Activated CD4-positive, alpha-beta T cell treated with anti-CD3 and anti-CD28 coated beads for 36 hours (primary cell): Measurements from ENCODE around the gene RNF5. TPM values are rescaled to one million over a fixed set of nuclear protein-coding genes. Genes with fewer than 3 reads are reported as not detected.
"Not testable (repeated sequence)": the region's sequence is repeated elsewhere in the genome, so short reads cannot be mapped to it uniquely, and the experiment has no call there.

Source experiments
- ATAC-seq: fragments of 200-7000 bp; cut with Tn5 transposase; one replicate; pipeline ENCODE4 v1.10.0; 2021; ENCODE audit warnings: mild to moderate bottlenecking, moderate library complexity
- CTCF ChIA-PET: fragments of 350-600 bp; sonication (Branson Sonifier 250); formaldehyde crosslinking; loops from one replicate; lab custom pipeline; 2021; ENCODE audit warnings: antibody characterized with exemption; lab: Charles Lee
- POLR2A ChIA-PET: fragments of 350-600 bp; sonication (Branson Sonifier 250); formaldehyde crosslinking; loops from one replicate; lab custom pipeline; 2021; ENCODE audit warnings: antibody characterized with exemption, inconsistent platforms; lab: Charles Lee
- DNase-seq: peaks from one replicate; pipeline ENCODE4 v3.0.0-alpha.2; 2020
- H3K27ac Mint-ChIP-seq: one replicate; pipeline ENCODE4 v1.8.0; 2021; ENCODE audit warnings: mixed read lengths
- H3K27me3 Mint-ChIP-seq: one replicate; pipeline ENCODE4 v1.8.0; 2021; ENCODE audit warnings: mixed read lengths
- H3K36me3 Mint-ChIP-seq: one replicate; pipeline ENCODE4 v1.8.0; 2021; ENCODE audit warnings: low read depth, mixed read lengths
- H3K4me1 Mint-ChIP-seq: one replicate; pipeline ENCODE4 v1.8.0; 2021; ENCODE audit warnings: mixed read lengths
- H3K4me3 Mint-ChIP-seq: one replicate; pipeline ENCODE4 v1.8.0; 2021; ENCODE audit warnings: mild to moderate bottlenecking, moderate library complexity, mixed read lengths
- H3K9me3 Mint-ChIP-seq: one replicate; pipeline ENCODE4 v1.8.0; 2021; ENCODE audit warnings: low read depth, mixed read lengths
- intact Hi-C, 2 experiments: fragments of 100-400 bp; cut with DNase I in 1 of 2; cut with micrococcal nuclease in 1 of 2; formaldehyde crosslinking; loops; one replicate each; pipeline versions ENCODE4 v1.14.2 to v1.15.1; 2022 to 2024; cut with DNase I, micrococcal nuclease
- total RNA-seq, 2 experiments: library from RNA; stranded (reverse); gene quantifications; one replicate each; pipeline ENCODE4 v1.2.3, GENCODE V29; 2021

RNF5 gene
- total RNA-seq, 2 experiments from 2014 or later: 51.7 to 65.6 TPM

- Mint-ChIP-seq H3K9me3 (no peaks in the 10 kb centered on the region), H3K27me3 (no peaks in the 10 kb centered on the region), H3K4me3 (no peak overlapping the region), H3K27ac (no peak overlapping the region), H3K4me1 (peaks cover 24% of the 10 kb centered on the region), H3K36me3 (no peaks in the 10 kb centered on the region)
- intact Hi-C loops: loop anchor here (5.0 to 10.0 kb wide), 8 partner anchors 224 to 1216 kb away; partner anchors contain the start of genes BAG6 (in 1 of the 2), CLIC1 (in 1 of the 2), CUTA (in 1 of the 2) and DDX39B (in 1 of the 2)
- DNase-seq (no peak), ATAC-seq (no peak)
- POLR2A ChIA-PET: no interaction called here
- CTCF ChIA-PET: interaction anchor here (0.6 to 0.7 kb wide), 2 partner anchors 79 to 831 kb away, joined by 3 to 4 read pairs; no protein-coding TSS in a partner anchor
Measured at GRCh38 chr6:32198345-32198696, 20.1 kb downstream of the RNF5 start.

- no peak for ATAC-seq
Measured at GRCh38 chr6:32198866-32199265, 20.7 kb downstream of the RNF5 start.

DNA sequence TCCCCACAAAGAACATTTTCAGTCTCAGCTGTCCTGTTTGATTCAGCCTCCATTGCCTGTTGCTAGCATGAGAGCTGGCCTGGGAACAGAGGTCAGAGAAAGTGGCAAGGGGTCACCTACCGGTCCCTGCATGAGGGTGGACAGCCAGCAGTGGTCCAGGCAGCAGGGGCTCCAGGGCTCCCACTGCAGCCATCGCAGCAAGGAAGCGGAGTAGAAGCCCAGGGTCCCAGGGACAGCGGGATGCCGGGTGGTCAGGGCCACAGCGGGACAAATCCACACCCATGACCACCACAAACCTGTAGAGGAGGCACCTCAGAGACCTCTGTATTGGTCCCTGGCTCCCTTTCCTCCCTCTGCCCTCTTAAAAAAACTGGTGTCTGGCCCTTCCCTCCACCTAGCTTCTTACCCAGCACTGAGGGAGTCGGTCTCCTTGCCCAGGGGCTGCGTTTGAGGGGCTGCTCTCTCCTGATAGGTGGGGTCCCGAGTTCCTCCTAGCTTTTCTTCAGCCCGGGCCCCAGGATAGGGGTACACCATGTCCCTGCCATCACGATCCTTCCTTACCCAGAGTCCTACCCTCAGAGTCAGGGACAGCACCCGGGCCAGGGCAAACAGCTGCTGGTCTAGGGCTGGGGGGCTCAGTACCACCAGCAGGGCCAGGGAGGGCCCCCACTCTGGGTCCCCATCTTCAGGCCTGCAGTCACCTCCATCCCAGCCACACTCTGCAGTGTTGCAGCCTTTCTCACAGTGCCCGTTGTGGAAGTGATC is 22.7 kb downstream of the RNF5 start:
- Mint-ChIP-seq H3K27ac (peak overlapping the region; percentile 47), H3K9me3 (no peaks in the 10 kb centered on the region), H3K4me3 (no peak overlapping the region), H3K27me3 (no peaks in the 10 kb centered on the region), H3K4me1 (peaks cover 5% of the 10 kb centered on the region), H3K36me3 (no peaks in the 10 kb centered on the region)
- ChIA-PET CTCF (interaction anchor here (0.7 kb wide), 1 partner anchor 97 kb away, joined by 3 read pairs; no protein-coding TSS in a partner anchor), POLR2A (no interaction called here)
- intact Hi-C loops: no loop called here
- ATAC-seq: no peak
- no peak for DNase-seq

More at GRCh38 chr6:32198866-32199265, 20.7 kb downstream of the RNF5 start:
- ChIA-PET POLR2A (no interaction called here), CTCF (interaction anchor here (0.8 kb wide), 1 partner anchor 44 kb away, joined by 3 read pairs; no protein-coding TSS in a partner anchor)
- Mint-ChIP-seq H3K36me3 (no peaks in the 10 kb centered on the region), H3K4me3 (no peak overlapping the region), H3K27me3 (no peaks in the 10 kb centered on the region), H3K9me3 (no peaks in the 10 kb centered on the region), H3K4me1 (peaks cover 19% of the 10 kb centered on the region), H3K27ac (no peak overlapping the region)
- DNase-seq: no peak
- intact Hi-C loops: loop anchor here (5.0 to 10.0 kb wide), 8 partner anchors 224 to 1216 kb away; partner anchors contain the start of genes BAG6 (in 1 of the 2), CLIC1 (in 1 of the 2), CUTA (in 1 of the 2) and DDX39B (in 1 of the 2)

DNA sequence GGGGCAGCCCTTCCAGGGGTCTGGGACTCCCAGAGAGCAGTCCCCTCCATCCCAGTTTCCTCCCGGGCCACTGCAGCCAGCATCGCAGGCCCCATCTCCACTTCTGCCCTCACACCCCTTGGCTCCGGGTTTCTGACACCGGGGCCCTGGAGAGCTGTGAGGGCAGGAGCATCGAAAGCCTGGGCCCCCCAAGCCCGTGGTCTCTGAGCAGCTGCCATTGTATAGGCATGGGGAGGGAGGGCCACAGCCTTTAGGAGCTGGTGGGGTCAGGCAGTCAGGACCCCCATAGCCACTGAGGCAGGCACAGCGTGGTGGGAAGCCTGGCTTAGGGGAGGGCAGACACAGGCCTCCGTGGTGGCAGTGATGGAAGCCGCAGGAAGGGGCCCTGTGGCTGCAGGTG is 24.0 kb downstream of the RNF5 start:
- H3K27ac Mint-ChIP-seq: no peak overlapping the region
- H3K36me3 Mint-ChIP-seq: no peaks in the 10 kb centered on the region
- DNase-seq: no peak
- H3K4me1 Mint-ChIP-seq: no peaks in the 10 kb centered on the region
- no peaks in the 10 kb centered on the region for H3K9me3 Mint-ChIP-seq
- ATAC-seq: no peak
- intact Hi-C loops: no loop called here
- H3K27me3 Mint-ChIP-seq: no peaks in the 10 kb centered on the region
- ChIA-PET CTCF (no interaction called here), POLR2A (no interaction called here)
- no peak overlapping the region for H3K4me3 Mint-ChIP-seq

GRCh38 chr6:32203426-32204267 is 25.4 kb downstream of the RNF5 start:
- Mint-ChIP-seq H3K36me3 (no peaks in the 10 kb centered on the region), H3K27ac (no peak overlapping the region), H3K27me3 (no peaks in the 10 kb centered on the region), H3K4me3 (no peak overlapping the region), H3K4me1 (no peaks in the 10 kb centered on the region), H3K9me3 (no peaks in the 10 kb centered on the region)
- ChIA-PET POLR2A (no interaction called here), CTCF (interaction anchor here (0.7 kb wide), 1 partner anchor 395 kb away, joined by 3 read pairs; no protein-coding TSS in a partner anchor)
- ATAC-seq: no peak
- intact Hi-C loops: no loop called here
- DNase-seq: no peak

GRCh38 chr6:32204268-32204715 is 26.1 kb downstream of the RNF5 start:
- ChIA-PET POLR2A (no interaction called here), CTCF (no interaction called here)
- Mint-ChIP-seq H3K27me3 (no peaks in the 10 kb centered on the region), H3K9me3 (no peaks in the 10 kb centered on the region), H3K36me3 (no peaks in the 10 kb centered on the region), H3K4me3 (no peak overlapping the region), H3K27ac (no peak overlapping the region), H3K4me1 (no peaks in the 10 kb centered on the region)
- DNase-seq (no peak), ATAC-seq (no peak)
- intact Hi-C loops: no loop called here

GRCh38 chr6:32208996-32209395 is 30.8 kb downstream of the RNF5 start:
- intact Hi-C loops: no loop called here
- POLR2A ChIA-PET: no interaction called here
- no peak for ATAC-seq
- Mint-ChIP-seq H3K4me3 (no peak overlapping the region), H3K27me3 (no peaks in the 10 kb centered on the region), H3K27ac (no peak overlapping the region), H3K4me1 (no peaks in the 10 kb centered on the region), H3K36me3 (no peaks in the 10 kb centered on the region), H3K9me3 (no peaks in the 10 kb centered on the region)
- CTCF ChIA-PET: no interaction called here
- DNase-seq: no peak

GRCh38 chr6:32210191-32210601 is 32.0 kb downstream of the RNF5 start:
- ATAC-seq: no peak
- H3K27me3 Mint-ChIP-seq: no peaks in the 10 kb centered on the region

DNA sequence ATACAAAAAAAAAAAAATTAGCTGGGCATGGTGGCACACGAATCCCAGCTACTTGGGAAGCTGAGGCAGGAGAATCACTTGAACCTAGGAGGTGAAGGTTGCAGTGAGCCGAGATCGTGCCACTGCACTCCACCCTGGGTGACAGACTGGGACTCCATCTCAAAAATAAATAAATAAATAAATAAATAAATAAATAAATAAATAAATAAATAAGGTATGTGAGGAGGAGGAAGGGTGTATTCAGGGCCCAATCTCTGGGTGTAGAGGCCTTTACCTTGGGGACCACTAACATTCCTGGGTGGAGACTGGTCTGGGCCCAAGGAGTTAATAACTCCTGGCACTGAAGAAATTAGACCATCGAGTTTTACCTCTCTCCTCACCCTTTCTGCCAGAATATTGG is 33.2 kb downstream of the RNF5 start:
- DNase-seq, H3K36me3 Mint-ChIP-seq, ATAC-seq, H3K9me3 Mint-ChIP-seq, CTCF ChIA-PET, POLR2A ChIA-PET, H3K4me3 Mint-ChIP-seq, H3K4me1 Mint-ChIP-seq, H3K27ac Mint-ChIP-seq, intact Hi-C loops, H3K27me3 Mint-ChIP-seq: not testable (repeated sequence)

More at GRCh38 chr6:32210191-32210601, 32.0 kb downstream of the RNF5 start:
- no peak overlapping the region for H3K4me3 Mint-ChIP-seq
- no peak overlapping the region for H3K27ac Mint-ChIP-seq
- no peaks in the 10 kb centered on the region for H3K36me3 Mint-ChIP-seq
- no peak for DNase-seq
- H3K4me1 Mint-ChIP-seq: no peaks in the 10 kb centered on the region
- POLR2A ChIA-PET: interaction anchor here (0.7 kb wide), 1 partner anchor 13 kb away, joined by 3 read pairs; no protein-coding TSS in a partner anchor
- CTCF ChIA-PET: no interaction called here
- intact Hi-C loops: no loop called here
- no peaks in the 10 kb centered on the region for H3K9me3 Mint-ChIP-seq

DNA sequence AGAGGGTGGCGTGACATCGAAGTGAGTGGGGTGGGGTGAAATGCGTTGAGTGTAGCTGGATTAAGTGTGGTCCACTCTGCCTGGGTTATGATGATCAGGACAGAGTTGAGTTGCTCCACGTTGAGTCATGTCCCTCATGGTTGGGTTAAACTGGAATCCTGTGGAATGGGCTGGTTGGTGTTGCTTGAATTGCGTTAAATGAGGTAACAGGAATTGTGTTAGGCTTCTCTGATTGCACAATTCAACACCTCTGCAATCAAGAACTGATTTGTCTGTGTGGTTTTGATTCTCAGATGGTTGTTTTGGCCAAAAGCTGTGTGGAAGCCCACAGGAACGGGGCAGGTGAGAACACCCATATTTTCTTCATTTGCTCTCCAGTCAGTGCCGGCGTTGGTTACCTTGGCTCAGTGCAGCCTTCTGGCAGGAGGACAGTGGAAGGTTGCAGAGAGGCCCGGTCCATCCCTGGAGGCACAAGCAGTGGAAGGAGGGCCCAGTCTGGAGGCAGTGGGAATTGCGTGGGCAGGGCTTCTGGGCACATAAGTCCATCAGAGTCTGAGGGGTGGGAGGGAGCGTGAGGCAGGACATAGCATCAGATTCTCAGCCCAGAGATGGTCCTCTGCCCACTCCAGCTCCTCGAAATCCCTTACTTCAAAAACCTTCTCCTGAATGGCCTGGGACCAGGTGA is 34.0 kb downstream of the RNF5 start:
- Mint-ChIP-seq H3K36me3 (no peaks in the 10 kb centered on the region), H3K27me3 (no peaks in the 10 kb centered on the region), H3K27ac (no peak overlapping the region), H3K4me1 (no peaks in the 10 kb centered on the region), H3K4me3 (no peak overlapping the region), H3K9me3 (no peaks in the 10 kb centered on the region)
- ChIA-PET POLR2A (no interaction called here), CTCF (no interaction called here)
- DNase-seq (no peak), ATAC-seq (no peak)
- intact Hi-C loops: no loop called here

DNA sequence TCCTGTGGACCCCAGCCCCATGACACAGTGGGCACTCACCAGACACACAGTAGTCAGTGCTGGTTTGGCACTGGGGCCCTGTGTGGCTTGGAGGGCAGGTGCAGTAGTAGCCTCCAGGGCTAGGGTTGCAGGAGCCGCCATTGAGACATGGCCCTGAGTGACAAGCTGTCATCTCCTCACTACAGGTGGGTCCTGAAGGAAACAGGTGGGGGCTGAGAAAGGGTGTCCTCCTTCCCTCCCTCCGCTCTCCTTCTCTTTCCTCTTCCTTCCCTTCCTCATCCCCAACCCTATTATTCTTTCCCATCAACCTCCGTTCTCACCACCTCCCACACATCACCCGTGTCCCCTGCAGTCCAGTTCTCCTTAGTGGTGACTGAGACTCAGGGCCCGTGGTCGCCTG is 35.4 kb downstream of the RNF5 start:
- Mint-ChIP-seq H3K27ac (no peak overlapping the region), H3K36me3 (no peaks in the 10 kb centered on the region), H3K4me1 (no peaks in the 10 kb centered on the region), H3K9me3 (no peaks in the 10 kb centered on the region), H3K4me3 (no peak overlapping the region), H3K27me3 (no peaks in the 10 kb centered on the region)
- intact Hi-C loops: no loop called here
- ATAC-seq: no peak
- ChIA-PET CTCF (no interaction called here), POLR2A (no interaction called here)
- DNase-seq: no peak
